Mesothelial cell of epicardium (in vitro differentiated cells): Measurements from ENCODE around the gene TSACC. TPM values are rescaled to one million over a fixed set of nuclear protein-coding genes. Genes with fewer than 3 reads are reported as not detected.
"Not testable (repeated sequence)": the region's sequence is repeated elsewhere in the genome, so short reads cannot be mapped to it uniquely, and the experiment has no call there.

Experiments
- DNase-seq, 2 experiments: peaks; one replicate each; pipeline ENCODE4 v3.0.0; 2021; ENCODE audit warnings: low spot score in 2 of 2; ENCODE audit not compliant: unreplicated experiment in 2 of 2
- H3K27ac Mint-ChIP-seq: 2 replicates; pipeline ENCODE4 v1.8.0; 2021; ENCODE audit warnings: mixed read lengths
- H3K27me3 Mint-ChIP-seq: 2 replicates; pipeline ENCODE4 v1.8.0; 2021; ENCODE audit warnings: low read depth, mixed read lengths
- H3K36me3 Mint-ChIP-seq: 2 replicates; pipeline ENCODE4 v1.8.0; 2021; ENCODE audit warnings: mixed read lengths
- H3K4me1 Mint-ChIP-seq: 2 replicates; pipeline ENCODE4 v1.8.0; 2021; ENCODE audit warnings: mixed read lengths
- H3K4me3 Mint-ChIP-seq: 2 replicates; pipeline ENCODE4 v1.8.0; 2021; ENCODE audit warnings: mild to moderate bottlenecking, moderate library complexity, mixed read lengths
- H3K9me3 Mint-ChIP-seq: 2 replicates; pipeline ENCODE4 v1.8.0; 2021; ENCODE audit warnings: mixed read lengths
- CTCF ChIP-seq: fragments of 200-600 bp; sonication (generic); IDR thresholded peaks from one replicate; pipeline ENCODE4 v1.5.0; 2021; ENCODE audit warnings: antibody characterized with exemption; ENCODE audit not compliant: unreplicated experiment
- total RNA-seq: library from RNA; stranded (reverse); gene quantifications from 3 replicates; pipeline ENCODE4 v1.2.1, GENCODE V29; 2021

Gene TSACC
- total RNA-seq, 1 donor from 2014 or later, result not detected

- peaks cover 11% of the 10 kb centered on the region for H3K36me3 Mint-ChIP-seq
- no peak for TF ChIP-seq CTCF
- H3K4me1 Mint-ChIP-seq, result peaks cover 23% of the 10 kb centered on the region
- H3K27me3 Mint-ChIP-seq, result no peaks in the 10 kb centered on the region
- H3K27ac Mint-ChIP-seq, result peak overlapping the region; percentile 97
- H3K9me3 Mint-ChIP-seq, result no peaks in the 10 kb centered on the region
- no peak for DNase-seq
- peak overlapping the region; percentile 99 for H3K4me3 Mint-ChIP-seq
These were observed 1.1 kb upstream of the TSACC start for GRCh38 chr1:156337052-156337887.

GRCh38 chr1:156337888-156338179 lies 492 bp upstream of the TSACC start:
- H3K4me3 Mint-ChIP-seq, result peak overlapping the region; percentile 99
- TF ChIP-seq CTCF, result no peak

GRCh38 chr1:156342166-156342955 lies 4.0 kb downstream of the TSACC start:
- DNase-seq, result no peak
- no peak overlapping the region for H3K4me3 Mint-ChIP-seq
- H3K36me3 Mint-ChIP-seq, result no peaks in the 10 kb centered on the region
- peak overlapping the region; percentile 29 for H3K27ac Mint-ChIP-seq
- TF ChIP-seq CTCF, result no peak
- peaks cover 37% of the 10 kb centered on the region for H3K4me1 Mint-ChIP-seq
- no peaks in the 10 kb centered on the region for H3K9me3 Mint-ChIP-seq
- peaks cover 2% of the 10 kb centered on the region for H3K27me3 Mint-ChIP-seq

More at GRCh38 chr1:156337888-156338179, 492 bp upstream of the TSACC start:
- Mint-ChIP-seq H3K27me3 (no peaks in the 10 kb centered on the region), H3K4me1 (peaks cover 28% of the 10 kb centered on the region), H3K27ac (peak overlapping the region; percentile 97), H3K36me3 (peaks cover 11% of the 10 kb centered on the region), H3K9me3 (no peaks in the 10 kb centered on the region)
- DNase-seq, result no peak

- no peaks in the 10 kb centered on the region for H3K36me3 Mint-ChIP-seq
- TF ChIP-seq CTCF, result no peak
- no peak overlapping the region for H3K4me3 Mint-ChIP-seq
- H3K27me3 Mint-ChIP-seq, result peaks cover 4% of the 10 kb centered on the region
- peak overlapping the region; percentile 70 for H3K27ac Mint-ChIP-seq
- DNase-seq, result no peak
- H3K4me1 Mint-ChIP-seq, result peaks cover 35% of the 10 kb centered on the region
- no peaks in the 10 kb centered on the region for H3K9me3 Mint-ChIP-seq
These were observed 6.1 kb downstream of the TSACC start for GRCh38 chr1:156344409-156344808.

- DNase-seq, H3K9me3 Mint-ChIP-seq, H3K36me3 Mint-ChIP-seq, H3K27ac Mint-ChIP-seq, H3K27me3 Mint-ChIP-seq, H3K4me3 Mint-ChIP-seq: not testable (repeated sequence)
- H3K4me1 Mint-ChIP-seq, result peaks cover 35% of the 10 kb centered on the region
These were observed 7.7 kb downstream of the TSACC start for GRCh38 chr1:156346035-156346434.

- DNase-seq, result no peak
- no peak for TF ChIP-seq CTCF
- no peak overlapping the region for H3K4me3 Mint-ChIP-seq
- peaks cover 4% of the 10 kb centered on the region for H3K27me3 Mint-ChIP-seq
- peaks cover 35% of the 10 kb centered on the region for H3K4me1 Mint-ChIP-seq
- H3K36me3 Mint-ChIP-seq, result no peaks in the 10 kb centered on the region
- H3K27ac Mint-ChIP-seq, result no peak overlapping the region
- no peaks in the 10 kb centered on the region for H3K9me3 Mint-ChIP-seq
These were observed 8.3 kb downstream of the TSACC start for GRCh38 chr1:156346636-156347035.
